B cell (primary cell): Measurements from ENCODE around the gene CAV1. TPM values are rescaled to one million over a fixed set of nuclear protein-coding genes. Genes with fewer than 3 reads are reported as not detected.

ENCODE experiments used
- ATAC-seq: fragments of 200-7000 bp; cut with Tn5 transposase; one replicate; pipeline ENCODE4 v1.10.0; 2021; ENCODE audit warnings: low read depth, mild to moderate bottlenecking, moderate number of reproducible peaks, moderate library complexity
- CTCF ChIA-PET: fragments of 350-600 bp; sonication (Branson Sonifier 250); formaldehyde crosslinking; loops from one replicate; lab custom pipeline; 2021; ENCODE audit warnings: antibody characterized with exemption, inconsistent platforms; lab: Charles Lee
- POLR2A ChIA-PET: fragments of 350-600 bp; sonication (Branson Sonifier 250); formaldehyde crosslinking; loops from one replicate; lab custom pipeline; 2021; ENCODE audit warnings: antibody characterized with exemption; lab: Charles Lee
- DNase-seq: peaks from one replicate; pipeline ENCODE4 v3.0.0; 2013
- H2AFZ ChIP-seq: 2 replicates; pipeline ENCODE4 v1.6.1; 2012; ENCODE audit warnings: mild to moderate bottlenecking, low read depth, low read length; ENCODE audit not compliant: insufficient read depth, poor library complexity, severe bottlenecking
- H3K27ac ChIP-seq, 2 donors: 1 replicate in 1 of 2; 2 replicates in 1 of 2; pipeline ENCODE4 v1.5.1; 2012 to 2013; ENCODE audit warnings: low read length in 2 of 2, mild to moderate bottlenecking in 2 of 2, moderate library complexity in 1 of 2
- H3K27me3 ChIP-seq, 4 experiments: fragments of 200-600 bp in 1 of 4; sonication (generic) in 1 of 4; replicated peaks in 1 of 4; 1 replicate in 2 of 4; 2 replicates in 2 of 4; pipeline versions ENCODE4 v1.6.1 to v1.7.0; 2013 to 2016; ENCODE audit warnings: low read length in 3 of 4, mild to moderate bottlenecking in 2 of 4, mixed read lengths in 1 of 4, moderate library complexity in 1 of 4; ENCODE audit not compliant: insufficient read depth in 4 of 4, control insufficient read depth in 3 of 4; ENCODE audit errors: control extremely low read depth in 1 of 4
- H3K36me3 ChIP-seq, 2 experiments: replicated peaks in 1 of 2; 1 replicate in 1 of 2; 2 replicates in 1 of 2; pipeline versions ENCODE4 v1.6.1 to v1.7.1; 2013; ENCODE audit warnings: low read length in 1 of 2; ENCODE audit not compliant: insufficient read depth in 2 of 2, control insufficient read depth in 1 of 2; ENCODE audit errors: control extremely low read depth in 1 of 2, extremely low read depth in 1 of 2
- H3K4me1 ChIP-seq, 2 donors: fragments of 200-600 bp in 1 of 2; sonication (generic) in 1 of 2; 1 replicate in 1 of 2; 2 replicates in 1 of 2; pipeline versions ENCODE4 v1.5.1 to v1.6.1; 2013 to 2017; ENCODE audit warnings: low read length in 2 of 2; ENCODE audit not compliant: control insufficient read depth in 2 of 2, insufficient read depth in 2 of 2
- H3K4me2 ChIP-seq: replicated peaks from 2 replicates; pipeline ENCODE3; 2012; ENCODE audit warnings: mild to moderate bottlenecking, low read depth, low read length; ENCODE audit not compliant: poor library complexity, severe bottlenecking
- H3K4me3 ChIP-seq, 5 experiments: fragments of 200-600 bp in 1 of 5; sonication (generic) in 1 of 5; 1 replicate in 3 of 5; 2 replicates in 2 of 5; pipeline versions ENCODE4 v1.5.1 to v1.7.0; 2011 to 2016; ENCODE audit warnings: low read length in 4 of 5, mild to moderate bottlenecking in 4 of 5, low read depth in 2 of 5, control low read depth in 1 of 5, moderate library complexity in 1 of 5; ENCODE audit not compliant: insufficient read depth in 1 of 5; ENCODE audit errors: control extremely low read depth in 1 of 5, extremely low read depth in 1 of 5
- H3K79me2 ChIP-seq: fragments of 200-600 bp; sonication (generic); one replicate; pipeline ENCODE4 v1.6.0; 2016; ENCODE audit warnings: low read length; ENCODE audit not compliant: control insufficient read depth, insufficient read depth
- H3K9ac ChIP-seq: fragments of 200-600 bp; sonication (generic); 2 replicates; pipeline ENCODE4 v1.6.1; 2017; ENCODE audit warnings: mild to moderate bottlenecking, low read length, moderate library complexity
- H3K9me3 ChIP-seq, 3 donors: one replicate each; pipeline versions ENCODE4 v1.6.1 to v1.7.1; 2013; ENCODE audit warnings: low read length in 2 of 3; ENCODE audit not compliant: control insufficient read depth in 2 of 3, insufficient read depth in 1 of 3; ENCODE audit errors: control extremely low read depth in 1 of 3
- H4K20me1 ChIP-seq: 2 replicates; pipeline ENCODE4 v1.6.0; 2012; ENCODE audit warnings: mild to moderate bottlenecking, low read length; ENCODE audit not compliant: insufficient read depth, control insufficient read depth, poor library complexity, severe bottlenecking
- H3K27ac Mint-ChIP-seq: one replicate; pipeline ENCODE4 v1.8.0; 2021; ENCODE audit warnings: mixed read lengths
- H3K27me3 Mint-ChIP-seq: one replicate; pipeline ENCODE4 v1.8.0; 2021; ENCODE audit warnings: mixed read lengths
- H3K4me1 Mint-ChIP-seq: one replicate; pipeline ENCODE4 v1.8.0; 2021; ENCODE audit warnings: mixed read lengths
- H3K4me3 Mint-ChIP-seq: one replicate; pipeline ENCODE4 v1.8.0; 2021; ENCODE audit warnings: mixed read lengths
- H3K9me3 Mint-ChIP-seq: one replicate; pipeline ENCODE4 v1.8.0; 2022; ENCODE audit warnings: mixed read lengths; ENCODE audit not compliant: insufficient read depth
- CTCF ChIP-seq: fragments of 200-600 bp; IDR thresholded peaks from one replicate; pipeline ENCODE4 v1.8.0; 2022; ENCODE audit warnings: antibody characterized with exemption, mild to moderate bottlenecking
- EZH2 ChIP-seq: IDR thresholded peaks from 2 replicates; pipeline ENCODE4 v1.6.1; 2012; ENCODE audit warnings: borderline replicate concordance, low read depth, mild to moderate bottlenecking, moderate library complexity, low read length; ENCODE audit not compliant: insufficient read depth, poor library complexity, severe bottlenecking
- WGBS: methylation state at CpG from one replicate; pipeline ENCODE4 v1.1.5; 2013; ENCODE audit warnings: missing lambda C conversion rate; ENCODE audit not compliant: insufficient coverage; 5-methylcytosine and 5-hydroxymethylcytosine counted together
- intact Hi-C: fragments of 100-400 bp; cut with micrococcal nuclease; formaldehyde crosslinking; loops from one replicate; pipeline ENCODE4 v1.10.0; 2022
- polyA plus RNA-seq: library from polyadenylated mRNA; depleted of rRNA; stranded (reverse); fragments of >200 nt; gene quantifications from 2 replicates; pipeline ENCODE4 v1.2.3, GENCODE V29; 2012
- total RNA-seq, 2 donors: library from RNA; stranded (reverse); fragments of 120-200 nt in 1 of 2; gene quantifications; 1 replicate in 1 of 2; 2 replicates in 1 of 2; pipeline versions ENCODE4 v1.2.3 to v1.2.4, GENCODE V29; 2013 to 2022

The CAV1 gene
- total and polyA plus RNA-seq, 2 donors (not counting 1 experiment from before 2014, with no cell fraction given): 0.95 to 1.9 TPM

- CTCF ChIA-PET: interaction anchor here (0.9 to 4.1 kb wide), 3 partner anchors 15 to 404 kb away, joined by 3 to 19 read pairs (median 3); no protein-coding TSS in a partner anchor
- ATAC-seq: no peak
Measured at GRCh38 chr7:116575853-116576252, 51.0 kb downstream of the CAV1 start.

GRCh38 chr7:116576350-116577319, 51.8 kb downstream of the CAV1 start:
- no peak overlapping the region for H3K4me2 ChIP-seq
- CTCF ChIA-PET: interaction anchor here (1.4 to 4.1 kb wide), 3 partner anchors 12 to 37 kb away, joined by 3 to 19 read pairs (median 16); no protein-coding TSS in a partner anchor

More at GRCh38 chr7:116575853-116576252, 51.0 kb downstream of the CAV1 start:
- Histone ChIP-seq H4K20me1 (no peaks in the 10 kb centered on the region), H3K36me3 (no peaks in the 10 kb centered on the region), H3K4me2 (no peak overlapping the region), H3K9me3 (no peaks in the 10 kb centered on the region), H3K4me1 (peaks cover 12 to 14% of the 10 kb centered on the region in 2 donors), H3K9ac (no peak overlapping the region), H2AFZ (no peak overlapping the region), H3K27ac (no peak overlapping the region), H3K27me3 (peaks cover 0 to 2% (median 0%) of the 10 kb centered on the region in 4 experiments), H3K79me2 (no peaks in the 10 kb centered on the region), H3K4me3 (no peak overlapping the region)
- Mint-ChIP-seq H3K4me3 (no peak overlapping the region), H3K9me3 (no peaks in the 10 kb centered on the region), H3K27ac (no peak overlapping the region), H3K27me3 (peaks cover 7% of the 10 kb centered on the region), H3K4me1 (peaks cover 16% of the 10 kb centered on the region)
- TF ChIP-seq EZH2: no peak
- no peak for DNase-seq
- intact Hi-C loops: no loop called here
- POLR2A ChIA-PET: no interaction called here
- no CpG with 5 or more reads among the region's 1 CpG for WGBS

More at GRCh38 chr7:116576350-116577319, 51.8 kb downstream of the CAV1 start:
- Mint-ChIP-seq H3K4me1 (peaks cover 16% of the 10 kb centered on the region), H3K9me3 (no peaks in the 10 kb centered on the region), H3K27ac (no peak overlapping the region), H3K4me3 (no peak overlapping the region), H3K27me3 (peaks cover 4% of the 10 kb centered on the region)
- H3K79me2 ChIP-seq: no peaks in the 10 kb centered on the region
- POLR2A ChIA-PET: no interaction called here
- peaks cover 12 to 14% of the 10 kb centered on the region in 2 donors for H3K4me1 ChIP-seq
- no peaks in the 10 kb centered on the region for H3K9me3 ChIP-seq
- no peak for DNase-seq
- no peak for ATAC-seq
- TF ChIP-seq CTCF (no peak), EZH2 (no peak)
- no peak overlapping the region for H3K4me3 ChIP-seq
- intact Hi-C loops: no loop called here
- 96% methylated on average over 4 of the region's 7 CpGs for WGBS
- H3K9ac ChIP-seq: no peak overlapping the region
- no peaks in the 10 kb centered on the region for H3K36me3 ChIP-seq
- H3K27me3 ChIP-seq: peaks cover 0 to 2% (median 0%) of the 10 kb centered on the region in 4 experiments
- H2AFZ ChIP-seq: no peak overlapping the region
- no peak overlapping the region for H3K27ac ChIP-seq
- H4K20me1 ChIP-seq: no peaks in the 10 kb centered on the region
